Astrocyte (in vitro differentiated cells and primary cell): ENCODE results near the gene EBPL.

Experiments
- EZH2 ChIP-seq: IDR thresholded peaks from 2 replicates; pipeline ENCODE4 v1.6.1; 2012; ENCODE audit warnings: mild to moderate bottlenecking, low read length, inconsistent platforms; ENCODE audit not compliant: insufficient read depth
- TF ChIP-seq, protein P1 (sequence below): IDR thresholded peaks from 2 replicates; pipeline ENCODE4 v1.5.1; 2011; ENCODE audit warnings: low read depth, mild to moderate bottlenecking, inconsistent platforms, low read length, moderate library complexity; ENCODE audit not compliant: insufficient read depth

GRCh38 chr13:49683489-49683888 lies 7.8 kb downstream of the EBPL start:
- TF ChIP-seq, protein P1, sequence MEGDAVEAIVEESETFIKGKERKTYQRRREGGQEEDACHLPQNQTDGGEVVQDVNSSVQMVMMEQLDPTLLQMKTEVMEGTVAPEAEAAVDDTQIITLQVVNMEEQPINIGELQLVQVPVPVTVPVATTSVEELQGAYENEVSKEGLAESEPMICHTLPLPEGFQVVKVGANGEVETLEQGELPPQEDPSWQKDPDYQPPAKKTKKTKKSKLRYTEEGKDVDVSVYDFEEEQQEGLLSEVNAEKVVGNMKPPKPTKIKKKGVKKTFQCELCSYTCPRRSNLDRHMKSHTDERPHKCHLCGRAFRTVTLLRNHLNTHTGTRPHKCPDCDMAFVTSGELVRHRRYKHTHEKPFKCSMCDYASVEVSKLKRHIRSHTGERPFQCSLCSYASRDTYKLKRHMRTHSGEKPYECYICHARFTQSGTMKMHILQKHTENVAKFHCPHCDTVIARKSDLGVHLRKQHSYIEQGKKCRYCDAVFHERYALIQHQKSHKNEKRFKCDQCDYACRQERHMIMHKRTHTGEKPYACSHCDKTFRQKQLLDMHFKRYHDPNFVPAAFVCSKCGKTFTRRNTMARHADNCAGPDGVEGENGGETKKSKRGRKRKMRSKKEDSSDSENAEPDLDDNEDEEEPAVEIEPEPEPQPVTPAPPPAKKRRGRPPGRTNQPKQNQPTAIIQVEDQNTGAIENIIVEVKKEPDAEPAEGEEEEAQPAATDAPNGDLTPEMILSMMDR: no peak
- TF ChIP-seq EZH2: no peak
